Mesothelial cell of epicardium (in vitro differentiated cells): ENCODE results near the gene TYW5. TPM values are rescaled to one million over a fixed set of nuclear protein-coding genes. Genes with fewer than 3 reads are reported as not detected.
A peak's percentile ranks its signal among the peaks of the same experiment; 100 is the strongest.

ENCODE experiments used
- DNase-seq, 2 experiments: peaks; one replicate each; pipeline ENCODE4 v3.0.0; 2021; ENCODE audit warnings: low spot score in 2 of 2; ENCODE audit not compliant: unreplicated experiment in 2 of 2
- H3K27ac Mint-ChIP-seq: 2 replicates; pipeline ENCODE4 v1.8.0; 2021; ENCODE audit warnings: mixed read lengths
- H3K27me3 Mint-ChIP-seq: 2 replicates; pipeline ENCODE4 v1.8.0; 2021; ENCODE audit warnings: low read depth, mixed read lengths
- H3K36me3 Mint-ChIP-seq: 2 replicates; pipeline ENCODE4 v1.8.0; 2021; ENCODE audit warnings: mixed read lengths
- H3K4me1 Mint-ChIP-seq: 2 replicates; pipeline ENCODE4 v1.8.0; 2021; ENCODE audit warnings: mixed read lengths
- H3K4me3 Mint-ChIP-seq: 2 replicates; pipeline ENCODE4 v1.8.0; 2021; ENCODE audit warnings: mild to moderate bottlenecking, moderate library complexity, mixed read lengths
- H3K9me3 Mint-ChIP-seq: 2 replicates; pipeline ENCODE4 v1.8.0; 2021; ENCODE audit warnings: mixed read lengths
- CTCF ChIP-seq: fragments of 200-600 bp; sonication (generic); IDR thresholded peaks from one replicate; pipeline ENCODE4 v1.5.0; 2021; ENCODE audit warnings: antibody characterized with exemption; ENCODE audit not compliant: unreplicated experiment
- total RNA-seq: library from RNA; stranded (reverse); gene quantifications from 3 replicates; pipeline ENCODE4 v1.2.1, GENCODE V29; 2021

TYW5 gene
- total RNA-seq, 1 donor from 2014 or later: 12.2 TPM

- Mint-ChIP-seq H3K4me3 (no peak overlapping the region), H3K4me1 (peaks cover 3% of the 10 kb centered on the region), H3K27me3 (no peaks in the 10 kb centered on the region), H3K9me3 (peaks cover 6% of the 10 kb centered on the region), H3K36me3 (no peaks in the 10 kb centered on the region), H3K27ac (no peak overlapping the region)
- DNase-seq: no peak
- TF ChIP-seq CTCF: peak; percentile 62
Measured at GRCh38 chr2:199973703-199974102, 18.4 kb upstream of the TYW5 start.

- H3K36me3 Mint-ChIP-seq: no peaks in the 10 kb centered on the region
- no peaks in the 10 kb centered on the region for H3K27me3 Mint-ChIP-seq
- peaks cover 6% of the 10 kb centered on the region for H3K9me3 Mint-ChIP-seq
- TF ChIP-seq CTCF: no peak
- no peaks in the 10 kb centered on the region for H3K4me1 Mint-ChIP-seq
- no peak overlapping the region for H3K4me3 Mint-ChIP-seq
- no peak for DNase-seq
- H3K27ac Mint-ChIP-seq: no peak overlapping the region
Measured at GRCh38 chr2:199972088-199972626, 16.9 kb upstream of the TYW5 start.

- Mint-ChIP-seq H3K36me3 (peaks cover 12% of the 10 kb centered on the region), H3K4me3 (no peak overlapping the region), H3K27ac (no peak overlapping the region), H3K27me3 (no peaks in the 10 kb centered on the region), H3K9me3 (no peaks in the 10 kb centered on the region), H3K4me1 (peaks cover 10% of the 10 kb centered on the region)
- DNase-seq: no peak
- no peak for TF ChIP-seq CTCF
Measured at GRCh38 chr2:199968126-199968525, 12.8 kb upstream of the TYW5 start.

GRCh38 chr2:199966976-199967375 lies 11.7 kb upstream of the TYW5 start:
- Mint-ChIP-seq H3K9me3 (no peaks in the 10 kb centered on the region), H3K36me3 (peaks cover 18% of the 10 kb centered on the region), H3K27me3 (no peaks in the 10 kb centered on the region), H3K27ac (no peak overlapping the region), H3K4me3 (no peak overlapping the region), H3K4me1 (peaks cover 10% of the 10 kb centered on the region)
- DNase-seq: no peak
- no peak for TF ChIP-seq CTCF

- Mint-ChIP-seq H3K9me3 (no peaks in the 10 kb centered on the region), H3K36me3 (peaks cover 21% of the 10 kb centered on the region), H3K4me1 (peaks cover 10% of the 10 kb centered on the region), H3K27me3 (no peaks in the 10 kb centered on the region), H3K27ac (no peak overlapping the region), H3K4me3 (no peak overlapping the region)
- TF ChIP-seq CTCF: no peak
- DNase-seq: no peak
Measured at GRCh38 chr2:199966405-199966804, 11.1 kb upstream of the TYW5 start.

GRCh38 chr2:199962203-199962602 lies 6.9 kb upstream of the TYW5 start:
- H3K9me3 Mint-ChIP-seq: no peaks in the 10 kb centered on the region
- TF ChIP-seq CTCF: no peak
- H3K4me3 Mint-ChIP-seq: no peak overlapping the region
- no peak for DNase-seq
- no peaks in the 10 kb centered on the region for H3K27me3 Mint-ChIP-seq
- H3K27ac Mint-ChIP-seq: no peak overlapping the region
- H3K36me3 Mint-ChIP-seq: peaks cover 37% of the 10 kb centered on the region
- H3K4me1 Mint-ChIP-seq: peaks cover 24% of the 10 kb centered on the region
